GM12865 (cell line): ENCODE measurements around the gene MAP2K4.

Experiments
- DNase-seq: peaks from one replicate; pipeline ENCODE4 v3.0.0; 2010; ENCODE audit warnings: low read depth
- H3K4me3 ChIP-seq: 2 replicates; pipeline ENCODE4 v1.5.1; 2011; ENCODE audit warnings: mild to moderate bottlenecking, low read depth, low read length, control low read depth
- TF ChIP-seq, protein P1 (sequence below): IDR thresholded peaks from 2 replicates; pipeline ENCODE4 v1.5.1; 2011; ENCODE audit warnings: low read length, control low read depth, low read depth, inconsistent platforms; ENCODE audit not compliant: insufficient read depth; ENCODE audit errors: missing control alignments

The MAP2K4 gene

GRCh38 chr17:12081720-12082119, 61.0 kb downstream of the MAP2K4 start:
- H3K4me3 ChIP-seq, result no peak overlapping the region
- no peak for DNase-seq
- TF ChIP-seq, protein P1, sequence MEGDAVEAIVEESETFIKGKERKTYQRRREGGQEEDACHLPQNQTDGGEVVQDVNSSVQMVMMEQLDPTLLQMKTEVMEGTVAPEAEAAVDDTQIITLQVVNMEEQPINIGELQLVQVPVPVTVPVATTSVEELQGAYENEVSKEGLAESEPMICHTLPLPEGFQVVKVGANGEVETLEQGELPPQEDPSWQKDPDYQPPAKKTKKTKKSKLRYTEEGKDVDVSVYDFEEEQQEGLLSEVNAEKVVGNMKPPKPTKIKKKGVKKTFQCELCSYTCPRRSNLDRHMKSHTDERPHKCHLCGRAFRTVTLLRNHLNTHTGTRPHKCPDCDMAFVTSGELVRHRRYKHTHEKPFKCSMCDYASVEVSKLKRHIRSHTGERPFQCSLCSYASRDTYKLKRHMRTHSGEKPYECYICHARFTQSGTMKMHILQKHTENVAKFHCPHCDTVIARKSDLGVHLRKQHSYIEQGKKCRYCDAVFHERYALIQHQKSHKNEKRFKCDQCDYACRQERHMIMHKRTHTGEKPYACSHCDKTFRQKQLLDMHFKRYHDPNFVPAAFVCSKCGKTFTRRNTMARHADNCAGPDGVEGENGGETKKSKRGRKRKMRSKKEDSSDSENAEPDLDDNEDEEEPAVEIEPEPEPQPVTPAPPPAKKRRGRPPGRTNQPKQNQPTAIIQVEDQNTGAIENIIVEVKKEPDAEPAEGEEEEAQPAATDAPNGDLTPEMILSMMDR, result no peak

GRCh38 chr17:12085076-12085949, 64.6 kb downstream of the MAP2K4 start:
- H3K4me3 ChIP-seq, result no peak overlapping the region
- DNase-seq, result no peak
- TF ChIP-seq, protein P1, result no peak

GRCh38 chr17:12088035-12088434, 67.4 kb downstream of the MAP2K4 start:
- DNase-seq, result no peak
- H3K4me3 ChIP-seq, result no peak overlapping the region
- TF ChIP-seq, protein P1, result no peak

DNA sequence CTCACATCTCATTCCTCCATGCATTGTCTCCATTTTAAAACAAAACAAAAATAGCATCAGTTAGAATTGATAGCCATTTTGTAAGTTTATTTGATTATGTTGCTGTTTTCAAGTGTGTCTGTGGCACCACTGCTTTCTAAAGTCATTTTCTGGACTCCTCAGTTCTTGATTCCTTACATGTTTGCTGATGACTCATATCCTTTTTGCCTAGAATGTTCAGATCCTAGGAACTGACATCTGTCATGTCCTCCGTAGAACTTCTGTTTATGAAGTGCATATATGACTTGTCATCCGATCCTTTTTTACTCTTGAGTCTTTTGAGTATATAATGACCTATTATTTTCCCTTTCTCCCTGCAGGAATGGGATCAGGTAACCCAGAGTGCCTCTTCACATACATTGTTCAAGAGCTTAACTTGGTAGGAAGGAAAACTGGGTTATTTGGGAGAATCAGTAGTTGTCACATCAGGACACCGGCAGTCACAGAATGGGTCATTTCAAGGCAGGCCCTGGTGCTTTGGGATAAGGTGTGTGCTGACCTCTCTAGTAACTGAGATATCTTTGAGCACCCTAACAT, 69.2 kb downstream of the MAP2K4 start:
- DNase-seq, result no peak
- no peak overlapping the region for H3K4me3 ChIP-seq
- TF ChIP-seq, protein P1, result no peak

DNA sequence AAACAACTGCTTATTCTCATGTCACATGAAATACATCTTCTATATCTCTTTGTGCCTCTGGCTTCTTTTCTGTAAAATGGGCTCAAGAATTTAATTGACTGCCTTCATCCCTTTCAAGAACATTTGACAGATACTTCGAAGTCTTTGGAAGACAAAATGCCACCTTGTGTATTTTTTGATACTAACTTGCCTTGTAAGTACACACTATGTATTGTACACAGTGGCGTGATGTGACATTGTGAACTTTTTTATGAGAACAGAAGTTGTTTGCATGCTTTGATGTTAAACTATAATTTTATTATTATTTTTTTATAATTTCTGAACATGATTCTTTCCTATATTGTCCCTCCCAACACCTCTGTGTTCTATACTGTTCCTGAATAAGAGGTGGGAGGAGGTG, 73.7 kb downstream of the MAP2K4 start:
- no peak overlapping the region for H3K4me3 ChIP-seq
- no peak for DNase-seq
- TF ChIP-seq, protein P1, result no peak

DNA sequence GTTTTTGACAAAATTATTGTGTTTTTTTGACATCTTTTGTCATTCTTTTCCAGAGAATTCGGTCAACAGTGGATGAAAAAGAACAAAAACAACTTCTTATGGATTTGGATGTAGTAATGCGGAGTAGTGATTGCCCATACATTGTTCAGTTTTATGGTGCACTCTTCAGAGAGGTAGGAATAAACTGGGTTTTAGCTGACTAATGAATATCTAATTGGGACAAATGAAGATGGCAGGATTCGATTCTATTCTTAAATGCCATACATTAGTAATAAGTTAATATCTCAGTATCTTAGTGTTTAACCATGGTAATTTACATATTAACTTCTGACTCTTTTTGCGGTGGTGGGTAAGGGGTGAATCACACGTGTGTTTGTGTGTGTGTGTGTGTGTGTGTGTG, 74.8 kb downstream of the MAP2K4 start:
- no peak overlapping the region for H3K4me3 ChIP-seq
- no peak for DNase-seq
- TF ChIP-seq, protein P1, result no peak
